H1 (cell line): Measurements from ENCODE around the gene RNGTT. TPM values are rescaled to one million over a fixed set of nuclear protein-coding genes. Genes with fewer than 3 reads are reported as not detected.

Experiments
- CTCF ChIA-PET: fragments of 300-600 bp; sonication (Branson Sonifier 250); formaldehyde crosslinking; loops from one replicate; lab custom pipeline; 2021; ENCODE audit not compliant: partially characterized antibody; lab: Charles Lee
- POLR2A ChIA-PET: fragments of 300-600 bp; sonication (Branson Sonifier 250); formaldehyde crosslinking; loops from one replicate; lab custom pipeline; 2021; ENCODE audit warnings: inconsistent platforms; ENCODE audit not compliant: partially characterized antibody; lab: Charles Lee
- DNase-seq, 2 experiments: peaks; one replicate each; pipeline versions ENCODE4 v3.0.0 to v3.0.0-alpha.2; 2010 to 2022; ENCODE audit warnings: low spot score in 2 of 2, low read depth in 1 of 2, mixed read lengths in 1 of 2
- FAIRE-seq: peaks from 2 replicates; lab custom pipeline; 2011; peaks lifted over from hg19 to GRCh38; lab: Jason Lieb, UNC
- H2AFZ ChIP-seq: 2 replicates; pipeline ENCODE4 v1.8.1; 2012; ENCODE audit warnings: low read length, inconsistent platforms
- H2AK5ac ChIP-seq: 2 replicates; pipeline ENCODE4 v1.6.1; 2013; ENCODE audit warnings: low read depth, low read length
- H2BK120ac ChIP-seq: replicated peaks from 2 replicates; pipeline ENCODE3; 2013; ENCODE audit warnings: low read depth, low read length, inconsistent platforms
- H2BK12ac ChIP-seq: 2 replicates; pipeline ENCODE4 v1.6.1; 2013; ENCODE audit warnings: low read depth, low read length
- H2BK15ac ChIP-seq: 2 replicates; pipeline ENCODE4 v1.6.1; 2013; ENCODE audit warnings: low read length
- H2BK20ac ChIP-seq: 2 replicates; pipeline ENCODE4 v1.6.1; 2013; ENCODE audit warnings: low read length
- H2BK5ac ChIP-seq: 2 replicates; pipeline ENCODE4 v1.6.1; 2013; ENCODE audit warnings: low read depth, low read length
- H3K14ac ChIP-seq: 2 replicates; pipeline ENCODE4 v1.6.1; 2013; ENCODE audit warnings: inconsistent platforms; ENCODE audit not compliant: insufficient read length
- H3K18ac ChIP-seq: 2 replicates; pipeline ENCODE4 v1.6.1; 2013; ENCODE audit warnings: low read length; ENCODE audit errors: extremely low read depth
- H3K23ac ChIP-seq: 2 replicates; pipeline ENCODE4 v1.6.1; 2013; ENCODE audit warnings: inconsistent platforms; ENCODE audit not compliant: insufficient read length
- H3K23me2 ChIP-seq: 2 replicates; pipeline ENCODE4 v1.6.1; 2013; ENCODE audit warnings: low read depth, low read length
- H3K27ac ChIP-seq: 2 replicates; pipeline ENCODE4 v1.6.1; 2011; ENCODE audit warnings: low read depth, low read length, inconsistent platforms
- H3K27me3 ChIP-seq, 4 experiments: replicated peaks in 1 of 4; 1 replicate in 1 of 4; 2 replicates in 3 of 4; pipeline versions ENCODE4 v1.6.1 to v1.8.1; 2011 to 2013; ENCODE audit warnings: low read length in 3 of 4, mild to moderate bottlenecking in 3 of 4, inconsistent platforms in 2 of 4, mixed read lengths in 2 of 4, moderate library complexity in 1 of 4; ENCODE audit not compliant: control insufficient read depth in 3 of 4, insufficient read depth in 3 of 4; ENCODE audit errors: extremely low read depth in 1 of 4
- H3K36me3 ChIP-seq, 4 experiments: 2 replicates each; pipeline versions ENCODE4 v1.6.1 to v1.8.1; 2011 to 2013; ENCODE audit warnings: mild to moderate bottlenecking in 4 of 4, low read length in 3 of 4, moderate library complexity in 2 of 4, control low read depth in 1 of 4, inconsistent platforms in 1 of 4; ENCODE audit not compliant: insufficient read depth in 4 of 4, control insufficient read depth in 2 of 4
- H3K4ac ChIP-seq: replicated peaks from 2 replicates; pipeline ENCODE3; 2013; ENCODE audit warnings: low read length, low read depth, mixed read lengths, inconsistent platforms; ENCODE audit not compliant: insufficient read length
- H3K4me1 ChIP-seq, 4 experiments: replicated peaks in 1 of 4; 1 replicate in 1 of 4; 2 replicates in 3 of 4; pipeline versions ENCODE4 v1.6.1 to v1.8.1; 2011 to 2013; ENCODE audit warnings: low read length in 3 of 4, inconsistent platforms in 2 of 4, mixed read lengths in 1 of 4; ENCODE audit not compliant: insufficient read depth in 4 of 4, control insufficient read depth in 3 of 4
- H3K4me2 ChIP-seq, 2 experiments: 2 replicates each; pipeline versions ENCODE4 v1.6.1 to v1.8.1; 2011 to 2013; ENCODE audit warnings: low read depth in 2 of 2, low read length in 2 of 2, control low read depth in 1 of 2, inconsistent platforms in 1 of 2, mild to moderate bottlenecking in 1 of 2; ENCODE audit not compliant: insufficient read depth in 1 of 2
- H3K4me3 ChIP-seq, 4 experiments: fragments of 200-600, 300-600 bp in 1 of 4; sonication (generic), shearing (Covaris generic), sonication (Bioruptor Twin) in 1 of 4; 2 replicates each; pipeline versions ENCODE4 v1.5.1 to v1.8.1; 2011 to 2016; ENCODE audit warnings: low read length in 4 of 4, low read depth in 3 of 4, control low read depth in 2 of 4, inconsistent platforms in 2 of 4, mild to moderate bottlenecking in 2 of 4, mixed read lengths in 1 of 4, moderate library complexity in 1 of 4; ENCODE audit not compliant: insufficient read depth in 2 of 4; ENCODE audit errors: extremely low read depth in 1 of 4
- H3K56ac ChIP-seq: replicated peaks from 2 replicates; pipeline ENCODE3; 2013; ENCODE audit warnings: low read depth, mild to moderate bottlenecking, mixed read lengths, low read length, inconsistent platforms; ENCODE audit not compliant: insufficient read length
- H3K79me1 ChIP-seq: 2 replicates; pipeline ENCODE4 v1.6.1; 2013; ENCODE audit warnings: low read depth, low read length, control low read depth
- H3K79me2 ChIP-seq, 2 experiments: 2 replicates each; pipeline versions ENCODE4 v1.6.1 to v1.8.1; 2012 to 2013; ENCODE audit warnings: low read length in 2 of 2, mild to moderate bottlenecking in 2 of 2, inconsistent platforms in 1 of 2; ENCODE audit not compliant: insufficient read depth in 2 of 2, control insufficient read depth in 1 of 2
- H3K9ac ChIP-seq, 4 experiments: replicated peaks in 1 of 4; 1 replicate in 1 of 4; 2 replicates in 3 of 4; pipeline versions ENCODE4 v1.6.1 to v1.8.1; 2011 to 2013; ENCODE audit warnings: low read depth in 3 of 4, low read length in 3 of 4, control low read depth in 2 of 4, mild to moderate bottlenecking in 2 of 4, moderate library complexity in 2 of 4, inconsistent platforms in 1 of 4; ENCODE audit errors: extremely low read depth in 1 of 4
- H3K9me3 ChIP-seq, 2 experiments: 2 replicates each; pipeline versions ENCODE4 v1.6.1 to v1.8.1; 2012 to 2013; ENCODE audit warnings: mild to moderate bottlenecking in 2 of 2, moderate library complexity in 2 of 2, control low read depth in 1 of 2, inconsistent platforms in 1 of 2, low read depth in 1 of 2, low read length in 1 of 2, mixed read lengths in 1 of 2; ENCODE audit not compliant: insufficient read depth in 2 of 2
- H4K20me1 ChIP-seq, 2 experiments: replicated peaks in 1 of 2; 2 replicates each; pipeline versions ENCODE3 to v1.8.1; 2011 to 2013; ENCODE audit warnings: inconsistent platforms in 2 of 2, low read length in 2 of 2, mild to moderate bottlenecking in 1 of 2; ENCODE audit not compliant: insufficient read depth in 2 of 2, control insufficient read depth in 1 of 2
- H4K5ac ChIP-seq: 2 replicates; pipeline ENCODE4 v1.6.1; 2013; ENCODE audit warnings: low read length, low read depth, mixed read lengths, inconsistent platforms; ENCODE audit not compliant: insufficient read length
- H4K8ac ChIP-seq: 2 replicates; pipeline ENCODE4 v1.8.0; 2013; ENCODE audit warnings: mild to moderate bottlenecking, moderate library complexity, low read length, inconsistent platforms; ENCODE audit not compliant: insufficient read depth; ENCODE audit errors: extremely low read depth
- H4K91ac ChIP-seq: replicated peaks from 2 replicates; pipeline ENCODE3; 2013; ENCODE audit warnings: low read length, mixed read lengths, inconsistent platforms; ENCODE audit not compliant: insufficient read length
- RFX5 ChIP-seq: IDR thresholded peaks from 2 replicates; pipeline ENCODE4 v1.6.1; 2011; ENCODE audit warnings: low read depth, low read length, improper control_type of control experiment, borderline replicate concordance
- WGBS, 2 experiments: shearing (Covaris generic) in 1 of 2; methylation state at CpG; one replicate each; pipeline versions ENCODE4 v1.1.6 to v1.1.7; 2013 to 2015; ENCODE audit warnings: low lambda C conversion rate in 2 of 2, mixed read lengths in 2 of 2, inconsistent platforms in 1 of 2, low coverage in 1 of 2, missing lambda C conversion rate in 1 of 2; ENCODE audit not compliant: insufficient replicate concordance in 2 of 2, insufficient coverage in 1 of 2, insufficient read length in 1 of 2; ENCODE audit errors: extremely low coverage in 1 of 2, missing lambda C conversion rate in 1 of 2; 5-methylcytosine and 5-hydroxymethylcytosine counted together
- polyA plus RNA-seq, 7 experiments: library from polyadenylated mRNA; depleted of rRNA in 3 of 7; stranded (reverse) in 5 of 7; unstranded in 2 of 7; fragments of >200 nt in 5 of 7; fragments of 200-250 nt in 2 of 7; gene quantifications; 1 replicate in 5 of 7; 2 replicates in 1 of 7; 4 replicates in 1 of 7; pipeline versions ENCODE4 v1.2.1 to v1.2.3, GENCODE V29; 2011 to 2013; ENCODE audit warnings: missing spikeins in 2 of 7, mixed read lengths in 2 of 7
- total RNA-seq: library from RNA; stranded (reverse); fragmentation: NEBNext Ultra II Directional; extraction: Animal tissue kit (Norgen Biotek cat#: 25700); gene quantifications from 2 replicates; pipeline ENCODE4 v1.2.1, GENCODE V29; 2021

Gene RNGTT
- total and polyA plus RNA-seq, 2 of the 8 experiments (the other 6 are each of a cell fraction or from before 2014, with no cell fraction given): 3.6 to 21.2 TPM

- Histone ChIP-seq H3K79me2 (no peaks in the 10 kb centered on the region), H3K9me3 (no peaks in the 10 kb centered on the region), H3K36me3 (no peaks in the 10 kb centered on the region), H4K5ac (no peak overlapping the region), H3K4me3 (no peak overlapping the region), H4K91ac (no peak overlapping the region), H3K27me3 (no peaks in the 10 kb centered on the region), H3K14ac (no peak overlapping the region), H3K4ac (no peak overlapping the region), H3K27ac (no peak overlapping the region), H3K23ac (no peak overlapping the region), H2BK12ac (no peak overlapping the region), H3K79me1 (no peaks in the 10 kb centered on the region), H3K56ac (no peak overlapping the region), H3K4me1 (no peaks in the 10 kb centered on the region), H3K23me2 (no peaks in the 10 kb centered on the region), H2BK120ac (no peak overlapping the region)
- no peak for FAIRE-seq
- POLR2A ChIA-PET: no interaction called here
- WGBS, 2 experiments: 94 to 100% methylated on average over 1 of the region's 1 CpG
- TF ChIP-seq RFX5: no peak
- TF ChIP-seq, all 59 proteins: peak for 0
- H3K18ac ChIP-seq: no peak overlapping the region
- no peak for DNase-seq
- CTCF ChIA-PET: no interaction called here
- no peak overlapping the region for H2BK15ac ChIP-seq
- H4K20me1 ChIP-seq: no peaks in the 10 kb centered on the region
- H3K9ac ChIP-seq: no peak overlapping the region
- H4K8ac ChIP-seq: no peak overlapping the region
- H3K4me2 ChIP-seq: no peak overlapping the region
- no peak overlapping the region for H2AK5ac ChIP-seq
- no peak overlapping the region for H2AFZ ChIP-seq
- H2BK20ac ChIP-seq: no peak overlapping the region
- no peak overlapping the region for H2BK5ac ChIP-seq
These were observed 312.4 kb downstream of the RNGTT start for GRCh38 chr6:88650979-88651378.
